HCT116 (cell line): ENCODE data around the gene TRPM3. TPM values are rescaled to one million over a fixed set of nuclear protein-coding genes. Genes with fewer than 3 reads are reported as not detected.

Experiments
- ATAC-seq: fragments of 200-7000 bp; cut with Tn5 transposase; 2 replicates; pipeline ENCODE4 v1.9.1; 2020; ENCODE audit warnings: mild to moderate bottlenecking, moderate library complexity
- BruUV-seq: library from RNA; stranded (reverse); fragments of 400-500 nt; replicated peaks from 2 replicates; lab custom pipeline; 2021; lab: Mats Ljungman, UMichigan
- CTCF ChIA-PET: fragments of 300-600 bp; sonication (Branson Sonifier 250); formaldehyde crosslinking; loops from one replicate; lab custom pipeline; 2021; ENCODE audit warnings: antibody characterized with exemption; lab: Charles Lee
- POLR2A ChIA-PET: fragments of 300-600, 350-600 bp; sonication (Branson Sonifier 250); formaldehyde crosslinking; loops from one replicate; lab custom pipeline; 2021; ENCODE audit warnings: antibody characterized with exemption; lab: Charles Lee
- RAD21 ChIA-PET, 2 experiments: fragments of 300-600 bp; sonication (Branson Sonifier 250); formaldehyde crosslinking; loops; one replicate each; lab custom pipeline; 2023; ENCODE audit warnings: low total read pairs in 2 of 2; ENCODE audit not compliant: uncharacterized antibody in 2 of 2, unreplicated experiment in 2 of 2, low non-redundant PET in 1 of 2; lab: Charles Lee
- DNase-seq: peaks from one replicate; pipeline ENCODE4 v3.0.0-alpha.2; 2010; ENCODE audit warnings: low read depth, low spot score
- H2AFZ ChIP-seq: fragments of 200-600 bp; shearing (Covaris generic), sonication (generic); 2 replicates; pipeline ENCODE4 v1.6.1; 2017; ENCODE audit warnings: low read depth, mixed run types, mixed read lengths, antibody characterized with exemption, low read length; ENCODE audit not compliant: poor library complexity, severe bottlenecking
- H3K27ac ChIP-seq: 2 replicates; pipeline ENCODE4 v1.5.1; 2012; ENCODE audit warnings: low read depth, low read length
- H3K27me3 ChIP-seq: fragments of 200-600 bp; sonication (generic); 2 replicates; pipeline ENCODE4 v1.6.1; 2016; ENCODE audit warnings: mixed run types, low read length, mixed read lengths; ENCODE audit not compliant: insufficient read depth
- H3K36me3 ChIP-seq, 2 experiments: fragments of 200-500 bp in 1 of 2; fragments of 200-600 bp in 1 of 2; sonication (Bioruptor generic) in 1 of 2; sonication (generic) in 1 of 2; 2 replicates each; pipeline versions ENCODE4 v1.5.1 to v1.6.1; 2014 to 2016; ENCODE audit warnings: low read length in 2 of 2, inconsistent platforms in 1 of 2, mixed read lengths in 1 of 2, mixed run types in 1 of 2; ENCODE audit not compliant: insufficient read depth in 2 of 2, control insufficient read depth in 1 of 2
- H3K4me1 ChIP-seq, 2 experiments: fragments of 200-600 bp in 1 of 2; sonication (generic) in 1 of 2; 2 replicates each; pipeline versions ENCODE4 v1.5.1 to v1.6.1; 2012 to 2017; ENCODE audit warnings: low read length in 2 of 2, inconsistent platforms in 1 of 2, mild to moderate bottlenecking in 1 of 2, mixed read lengths in 1 of 2, mixed run types in 1 of 2, moderate library complexity in 1 of 2; ENCODE audit not compliant: insufficient read depth in 2 of 2, control insufficient read depth in 1 of 2
- H3K4me2 ChIP-seq: fragments of 200-600 bp; sonication (generic); 2 replicates; pipeline ENCODE4 v1.6.1; 2017; ENCODE audit warnings: mixed run types, low read length, mixed read lengths
- H3K4me3 ChIP-seq, 2 experiments: fragments of 200-600 bp in 1 of 2; sonication (generic) in 1 of 2; replicated peaks in 1 of 2; 2 replicates each; pipeline ENCODE4 v1.5.1; 2011 to 2016; ENCODE audit warnings: low read length in 2 of 2, control low read depth in 1 of 2, low read depth in 1 of 2, mild to moderate bottlenecking in 1 of 2, mixed read lengths in 1 of 2, mixed run types in 1 of 2
- H3K79me2 ChIP-seq: fragments of 200-600 bp; sonication (generic); 2 replicates; pipeline ENCODE4 v1.6.1; 2017; ENCODE audit warnings: mild to moderate bottlenecking, mixed run types, low read length, moderate library complexity, mixed read lengths; ENCODE audit not compliant: insufficient read depth
- H3K9ac ChIP-seq: fragments of 200-600 bp; sonication (generic); 2 replicates; pipeline ENCODE4 v1.6.1; 2016; ENCODE audit warnings: low read length, mixed read lengths
- H3K9me2 ChIP-seq: fragments of 200-600 bp; sonication (generic), shearing (Covaris generic); 2 replicates; pipeline ENCODE4 v1.6.1; 2017; ENCODE audit warnings: mixed run types, mild to moderate bottlenecking, moderate library complexity; ENCODE audit not compliant: insufficient read depth
- H3K9me3 ChIP-seq, 2 experiments: fragments of 200-500 bp in 1 of 2; fragments of 200-600 bp in 1 of 2; sonication (Bioruptor generic) in 1 of 2; sonication (generic) in 1 of 2; 2 replicates each; pipeline ENCODE4 v1.6.1; 2014 to 2017; ENCODE audit warnings: low read length in 2 of 2, mixed read lengths in 2 of 2, inconsistent platforms in 1 of 2, low read depth in 1 of 2, mild to moderate bottlenecking in 1 of 2, mixed run types in 1 of 2, moderate library complexity in 1 of 2; ENCODE audit not compliant: control insufficient read depth in 1 of 2, insufficient read depth in 1 of 2
- H4K20me1 ChIP-seq: fragments of 200-600 bp; sonication (generic), shearing (Covaris generic); 2 replicates; pipeline ENCODE4 v1.6.1; 2017; ENCODE audit warnings: mixed run types, mild to moderate bottlenecking, moderate library complexity; ENCODE audit not compliant: insufficient read depth
- CBX3 ChIP-seq: IDR thresholded peaks from 2 replicates; pipeline ENCODE4 v1.6.1; 2012; ENCODE audit warnings: low read depth
- FOSL1 ChIP-seq: IDR thresholded peaks from 2 replicates; pipeline ENCODE4 v1.6.1; 2012; ENCODE audit warnings: low read depth
- JUND ChIP-seq: IDR thresholded peaks from 2 replicates; pipeline ENCODE4 v1.6.1; 2012
- POLR2AphosphoS5 ChIP-seq: IDR thresholded peaks from 2 replicates; pipeline ENCODE4 v1.6.1; 2011; ENCODE audit warnings: mild to moderate bottlenecking, low read depth, low read length, moderate library complexity
- SP1 ChIP-seq: IDR thresholded peaks from 2 replicates; pipeline ENCODE4 v1.6.1; 2012; ENCODE audit warnings: low read depth
- SRF ChIP-seq: IDR thresholded peaks from 2 replicates; pipeline ENCODE4 v1.6.1; 2012; ENCODE audit warnings: low read depth
- YY1 ChIP-seq: IDR thresholded peaks from 2 replicates; pipeline ENCODE4 v1.6.1; 2011; ENCODE audit warnings: low read length, low read depth, moderate library complexity, mild to moderate bottlenecking; ENCODE audit not compliant: insufficient replicate concordance; ENCODE audit errors: extremely low read depth
- ZFX ChIP-seq: fragments of 450-650 bp; IDR thresholded peaks from 2 replicates; pipeline ENCODE4 v1.6.1; 2017
- ZNF274 ChIP-seq: fragments of 200-500 bp; sonication (Bioruptor generic); IDR thresholded peaks from 2 replicates; pipeline ENCODE4 v1.6.1; 2014; ENCODE audit warnings: mild to moderate bottlenecking, low read depth, low read length, inconsistent platforms
- intact Hi-C: fragments of 100-400 bp; cut with micrococcal nuclease; formaldehyde crosslinking; loops from 2 replicates; pipeline ENCODE4 v1.10.0; 2022
- total RNA-seq: library from RNA; stranded (reverse); gene quantifications from one replicate; pipeline ENCODE4 v1.2.1, GENCODE V29; 2021; ENCODE audit not compliant: unreplicated experiment
- TF ChIP-seq, protein P1 (sequence below): IDR thresholded peaks from 2 replicates; pipeline ENCODE4 v1.6.1; 2012
- TF ChIP-seq, protein P2 (sequence below): IDR thresholded peaks from 2 replicates; pipeline ENCODE4 v1.6.1; 2011; ENCODE audit warnings: mild to moderate bottlenecking, low read length, moderate library complexity; ENCODE audit not compliant: insufficient replicate concordance; ENCODE audit errors: extremely low read depth
- TF ChIP-seq, protein P3 (sequence below), 3 experiments: fragments of 200-600 bp in 1 of 3; sonication (generic) in 1 of 3; IDR thresholded peaks in 2 of 3; conservative IDR thresholded peaks in 1 of 3; 2 replicates each; pipeline ENCODE4 v1.5.1; 2012 to 2017; ENCODE audit warnings: low read depth in 2 of 3, low read length in 2 of 3, antibody characterized with exemption in 1 of 3, borderline replicate concordance in 1 of 3, control low read depth in 1 of 3, mild to moderate bottlenecking in 1 of 3, mixed read lengths in 1 of 3, mixed run types in 1 of 3, moderate library complexity in 1 of 3; ENCODE audit not compliant: insufficient read depth in 1 of 3

Gene TRPM3
- total RNA-seq, 1 experiment from 2014 or later: not detected

DNA sequence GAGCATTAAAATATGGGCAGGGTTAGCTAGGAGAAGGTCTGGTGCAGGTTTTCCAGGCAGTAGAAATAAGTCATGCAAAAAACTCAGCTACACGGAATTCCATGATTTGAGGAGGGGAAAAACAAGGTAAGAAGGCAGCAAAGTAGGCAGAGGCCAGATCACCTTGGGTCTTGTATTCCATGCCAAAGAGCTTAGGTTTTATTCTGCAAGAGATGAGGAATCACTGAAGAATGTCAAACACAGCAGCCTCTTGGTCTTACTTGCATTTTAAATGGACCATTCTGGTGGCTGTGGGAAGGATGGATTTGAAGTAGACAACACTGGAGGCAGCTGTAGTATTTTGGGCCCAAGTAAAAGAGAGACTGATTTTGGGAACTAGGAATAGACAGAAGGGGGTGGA lies 8.6 kb downstream of the TRPM3 start:
- CTCF ChIA-PET: no interaction called here
- BruUV-seq: no TSS peak

More for the DNA sequence above, 8.6 kb downstream of the TRPM3 start:
- no peaks in the 10 kb centered on the region for H3K36me3 ChIP-seq
- H3K4me3 ChIP-seq: no peak overlapping the region
- H3K4me2 ChIP-seq: no peak overlapping the region
- H2AFZ ChIP-seq: no peak overlapping the region
- H3K4me1 ChIP-seq: no peaks in the 10 kb centered on the region
- no peaks in the 10 kb centered on the region for H3K9me3 ChIP-seq
- peaks cover 10% of the 10 kb centered on the region; the same call in 1 of the 2 replicates for H3K27me3 ChIP-seq
- H3K9ac ChIP-seq: no peak overlapping the region
- H3K9me2 ChIP-seq: no peaks in the 10 kb centered on the region
- no peaks in the 10 kb centered on the region for H4K20me1 ChIP-seq
- ChIA-PET POLR2A (no interaction called here), RAD21 (no interaction called here)
- ATAC-seq: no peak
- H3K79me2 ChIP-seq: no peaks in the 10 kb centered on the region
- DNase-seq: no peak
- H3K27ac ChIP-seq: no peak overlapping the region
- TF ChIP-seq, protein P1, sequence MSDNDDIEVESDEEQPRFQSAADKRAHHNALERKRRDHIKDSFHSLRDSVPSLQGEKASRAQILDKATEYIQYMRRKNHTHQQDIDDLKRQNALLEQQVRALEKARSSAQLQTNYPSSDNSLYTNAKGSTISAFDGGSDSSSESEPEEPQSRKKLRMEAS: no peak
- no peak for TF ChIP-seq FOSL1
- TF ChIP-seq POLR2AphosphoS5: no peak
- TF ChIP-seq, protein P2, sequence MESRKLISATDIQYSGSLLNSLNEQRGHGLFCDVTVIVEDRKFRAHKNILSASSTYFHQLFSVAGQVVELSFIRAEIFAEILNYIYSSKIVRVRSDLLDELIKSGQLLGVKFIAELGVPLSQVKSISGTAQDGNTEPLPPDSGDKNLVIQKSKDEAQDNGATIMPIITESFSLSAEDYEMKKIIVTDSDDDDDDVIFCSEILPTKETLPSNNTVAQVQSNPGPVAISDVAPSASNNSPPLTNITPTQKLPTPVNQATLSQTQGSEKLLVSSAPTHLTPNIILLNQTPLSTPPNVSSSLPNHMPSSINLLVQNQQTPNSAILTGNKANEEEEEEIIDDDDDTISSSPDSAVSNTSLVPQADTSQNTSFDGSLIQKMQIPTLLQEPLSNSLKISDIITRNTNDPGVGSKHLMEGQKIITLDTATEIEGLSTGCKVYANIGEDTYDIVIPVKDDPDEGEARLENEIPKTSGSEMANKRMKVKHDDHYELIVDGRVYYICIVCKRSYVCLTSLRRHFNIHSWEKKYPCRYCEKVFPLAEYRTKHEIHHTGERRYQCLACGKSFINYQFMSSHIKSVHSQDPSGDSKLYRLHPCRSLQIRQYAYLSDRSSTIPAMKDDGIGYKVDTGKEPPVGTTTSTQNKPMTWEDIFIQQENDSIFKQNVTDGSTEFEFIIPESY: no peak
- TF ChIP-seq ZFX: no peak
- TF ChIP-seq SP1: no peak
- TF ChIP-seq, protein P3, sequence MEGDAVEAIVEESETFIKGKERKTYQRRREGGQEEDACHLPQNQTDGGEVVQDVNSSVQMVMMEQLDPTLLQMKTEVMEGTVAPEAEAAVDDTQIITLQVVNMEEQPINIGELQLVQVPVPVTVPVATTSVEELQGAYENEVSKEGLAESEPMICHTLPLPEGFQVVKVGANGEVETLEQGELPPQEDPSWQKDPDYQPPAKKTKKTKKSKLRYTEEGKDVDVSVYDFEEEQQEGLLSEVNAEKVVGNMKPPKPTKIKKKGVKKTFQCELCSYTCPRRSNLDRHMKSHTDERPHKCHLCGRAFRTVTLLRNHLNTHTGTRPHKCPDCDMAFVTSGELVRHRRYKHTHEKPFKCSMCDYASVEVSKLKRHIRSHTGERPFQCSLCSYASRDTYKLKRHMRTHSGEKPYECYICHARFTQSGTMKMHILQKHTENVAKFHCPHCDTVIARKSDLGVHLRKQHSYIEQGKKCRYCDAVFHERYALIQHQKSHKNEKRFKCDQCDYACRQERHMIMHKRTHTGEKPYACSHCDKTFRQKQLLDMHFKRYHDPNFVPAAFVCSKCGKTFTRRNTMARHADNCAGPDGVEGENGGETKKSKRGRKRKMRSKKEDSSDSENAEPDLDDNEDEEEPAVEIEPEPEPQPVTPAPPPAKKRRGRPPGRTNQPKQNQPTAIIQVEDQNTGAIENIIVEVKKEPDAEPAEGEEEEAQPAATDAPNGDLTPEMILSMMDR (IDR thresholded peaks at IDR 0.05 in 2 of 3, conservative IDR thresholded peaks at IDR 0.05 in 1 of 3; ENCODE audit: borderline replicate concordance in 1 of 3, insufficient read depth in 1 of 3, low read depth in 2 of 3, low read length in 2 of 3): no peak
- no peak for TF ChIP-seq JUND
- TF ChIP-seq YY1: no peak
- TF ChIP-seq CBX3: no peak
- no peak for TF ChIP-seq ZNF274
- no peak for TF ChIP-seq SRF
- intact Hi-C loops: no loop called here
